Measurements from ENCODE around the gene FBXW8.

The FBXW8 gene

GRCh38 chr12:116954710-116955381 lies 44.1 kb downstream of the FBXW8 start:
- no peak for DNase-seq (ENCODE audit: extremely low read depth, low read depth)
- no peak for TF ChIP-seq CTCF (IDR thresholded peaks at IDR 0.05; ENCODE audit: low read depth, low read length, missing control alignments)
- no peak overlapping the region for H3K4me3 ChIP-seq (replicated peaks; ENCODE audit: low read depth, low read length)

- no peak for DNase-seq (ENCODE audit: extremely low read depth, low read depth)
These were observed 44.8 kb downstream of the FBXW8 start for GRCh38 chr12:116955382-116956021.

GRCh38 chr12:116958402-116959197 lies 47.9 kb downstream of the FBXW8 start:
- H3K4me3 ChIP-seq (replicated peaks; ENCODE audit: low read depth, low read length), result no peak overlapping the region
- no peak for DNase-seq (ENCODE audit: extremely low read depth, low read depth)
- TF ChIP-seq CTCF (IDR thresholded peaks at IDR 0.05; ENCODE audit: low read depth, low read length, missing control alignments), result no peak

More at GRCh38 chr12:116955382-116956021, 44.8 kb downstream of the FBXW8 start:
- TF ChIP-seq CTCF (IDR thresholded peaks at IDR 0.05; ENCODE audit: low read depth, low read length, missing control alignments), result no peak
- no peak overlapping the region for H3K4me3 ChIP-seq (replicated peaks; ENCODE audit: low read depth, low read length)

GRCh38 chr12:116959198-116959460 lies 48.4 kb downstream of the FBXW8 start:
- TF ChIP-seq CTCF (IDR thresholded peaks at IDR 0.05; ENCODE audit: low read depth, low read length, missing control alignments), result no peak
- no peak for DNase-seq (ENCODE audit: extremely low read depth, low read depth)
- H3K4me3 ChIP-seq (replicated peaks; ENCODE audit: low read depth, low read length), result no peak overlapping the region

- TF ChIP-seq CTCF (IDR thresholded peaks at IDR 0.05; ENCODE audit: low read depth, low read length, missing control alignments), result no peak
- H3K4me3 ChIP-seq (replicated peaks; ENCODE audit: low read depth, low read length), result no peak overlapping the region
- no peak for DNase-seq (ENCODE audit: extremely low read depth, low read depth)
These were observed 49.2 kb downstream of the FBXW8 start for GRCh38 chr12:116959845-116960514.

GRCh38 chr12:116962197-116962596 lies 51.4 kb downstream of the FBXW8 start:
- no peak for DNase-seq (ENCODE audit: extremely low read depth, low read depth)
- no peak overlapping the region for H3K4me3 ChIP-seq (replicated peaks; ENCODE audit: low read depth, low read length)
- no peak for TF ChIP-seq CTCF (IDR thresholded peaks at IDR 0.05; ENCODE audit: low read depth, low read length, missing control alignments)
